Measurements from ENCODE around the gene AURKB. TPM values are rescaled to one million over a fixed set of nuclear protein-coding genes. Genes with fewer than 3 reads are reported as not detected.
A peak's percentile ranks its signal among the peaks of the same experiment; 100 is the strongest.
"Not testable (repeated sequence)": the region's sequence is repeated elsewhere in the genome, so short reads cannot be mapped to it uniquely, and the experiment has no call there.

Gene AURKB
- total RNA-seq, 1 donor from 2014 or later, result not detected

DNA sequence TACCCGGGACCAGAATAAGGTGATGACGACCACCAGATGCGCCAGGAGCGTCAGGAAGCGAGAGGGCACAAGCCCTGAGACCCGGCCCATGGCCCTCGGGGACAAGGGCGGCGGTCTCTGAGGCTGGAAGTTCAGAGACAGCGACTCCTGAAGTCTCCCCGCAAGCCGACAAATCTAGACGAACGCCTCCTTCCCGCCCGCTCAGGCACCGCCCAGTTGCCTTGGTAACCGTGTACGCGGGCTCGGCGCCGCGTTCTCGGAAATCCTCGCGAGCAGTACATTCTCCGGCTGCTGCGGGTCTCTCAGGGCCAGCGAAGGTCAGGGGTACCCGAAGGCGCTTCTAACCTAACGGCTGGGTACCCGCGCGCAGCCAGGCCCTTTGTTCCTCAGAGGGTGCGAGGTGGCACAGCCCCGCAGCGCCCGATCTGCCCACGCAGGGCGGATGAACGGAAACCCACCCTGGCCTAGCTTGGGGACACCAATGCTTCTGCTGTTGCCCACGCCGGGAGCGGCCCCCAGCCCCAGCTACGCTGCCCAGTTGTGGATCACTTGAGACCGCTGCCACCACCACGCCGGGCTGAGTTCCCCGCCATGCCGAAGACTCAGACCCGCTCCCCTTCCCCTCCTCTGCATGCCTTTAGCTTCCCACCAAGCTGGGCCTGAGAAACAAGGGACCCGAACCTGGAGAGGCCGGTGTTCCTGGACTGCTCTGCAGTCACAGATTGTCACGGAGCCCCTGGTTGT is 34.0 kb downstream of the AURKB start, which contains the start of gene TMEM107:
TMEM107 (minus strand) TSS at position 184 of the 744 bp plus-strand sequence; CDS start at position 90, 94 bp downstream.
- Histone ChIP-seq H3K4me1 (peaks cover 32% of the 10 kb centered on the region), H3K27ac (peak within 1 kb of the TSS; percentile 88), H3K9me3 (no peaks in the 10 kb centered on the region), H3K36me3 (no peaks in the 10 kb centered on the region), H3K27me3 (no peaks in the 10 kb centered on the region), H3K4me3 (peak within 1 kb of the TSS; percentile 52 to 58)
- peak; percentile 17 to 80 for TF ChIP-seq POLR2AphosphoS5 (IDR thresholded peaks at IDR 0.05; ENCODE audit: insufficient read depth in 1 of 2, low read depth in 1 of 2)
- TF ChIP-seq, protein P1, sequence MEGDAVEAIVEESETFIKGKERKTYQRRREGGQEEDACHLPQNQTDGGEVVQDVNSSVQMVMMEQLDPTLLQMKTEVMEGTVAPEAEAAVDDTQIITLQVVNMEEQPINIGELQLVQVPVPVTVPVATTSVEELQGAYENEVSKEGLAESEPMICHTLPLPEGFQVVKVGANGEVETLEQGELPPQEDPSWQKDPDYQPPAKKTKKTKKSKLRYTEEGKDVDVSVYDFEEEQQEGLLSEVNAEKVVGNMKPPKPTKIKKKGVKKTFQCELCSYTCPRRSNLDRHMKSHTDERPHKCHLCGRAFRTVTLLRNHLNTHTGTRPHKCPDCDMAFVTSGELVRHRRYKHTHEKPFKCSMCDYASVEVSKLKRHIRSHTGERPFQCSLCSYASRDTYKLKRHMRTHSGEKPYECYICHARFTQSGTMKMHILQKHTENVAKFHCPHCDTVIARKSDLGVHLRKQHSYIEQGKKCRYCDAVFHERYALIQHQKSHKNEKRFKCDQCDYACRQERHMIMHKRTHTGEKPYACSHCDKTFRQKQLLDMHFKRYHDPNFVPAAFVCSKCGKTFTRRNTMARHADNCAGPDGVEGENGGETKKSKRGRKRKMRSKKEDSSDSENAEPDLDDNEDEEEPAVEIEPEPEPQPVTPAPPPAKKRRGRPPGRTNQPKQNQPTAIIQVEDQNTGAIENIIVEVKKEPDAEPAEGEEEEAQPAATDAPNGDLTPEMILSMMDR (IDR thresholded peaks at IDR 0.05), result no peak
- peak in 1 of 2 donors; percentile 27 for TF ChIP-seq POLR2A (IDR thresholded peaks at IDR 0.05)
- no peak for DNase-seq (ENCODE audit: extremely low spot score in 2 of 2)
- intact Hi-C loops (cut with DNase I), result no loop called here

DNA sequence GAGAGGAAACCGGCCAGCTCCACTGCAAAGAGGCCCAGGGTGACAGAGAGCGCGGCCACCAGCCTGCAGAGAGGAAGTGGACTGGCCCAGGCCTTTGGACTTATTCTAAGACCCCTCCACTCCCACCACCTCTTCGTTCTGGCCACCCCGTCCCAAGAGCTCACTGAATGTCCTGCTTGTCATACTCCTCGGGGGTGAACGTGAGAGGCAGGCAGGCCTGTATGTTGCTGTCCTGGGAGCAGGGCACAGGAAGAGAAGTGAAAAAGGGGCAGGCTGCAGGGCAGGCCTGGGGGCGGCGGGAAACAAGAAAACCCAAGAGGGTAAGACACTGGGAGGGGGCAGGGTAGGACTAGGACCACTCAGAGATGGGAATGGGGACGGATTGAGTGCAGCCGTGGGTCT is 34.6 kb downstream of the AURKB start:
- no peaks in the 10 kb centered on the region for H3K9me3 ChIP-seq
- H3K4me3 ChIP-seq, result peak overlapping the region; percentile 52 to 58
- no peaks in the 10 kb centered on the region for H3K27me3 ChIP-seq
- H3K36me3 ChIP-seq, result no peaks in the 10 kb centered on the region
- intact Hi-C loops (cut with DNase I), result no loop called here
- peaks cover 32% of the 10 kb centered on the region for H3K4me1 ChIP-seq
- H3K27ac ChIP-seq, result peak overlapping the region; percentile 88
- DNase-seq (ENCODE audit: extremely low spot score in 2 of 2), result no peak
- TF ChIP-seq POLR2A (IDR thresholded peaks at IDR 0.05) (no peak), POLR2AphosphoS5 (IDR thresholded peaks at IDR 0.05; ENCODE audit: insufficient read depth in 1 of 2, low read depth in 1 of 2) (no peak)
- TF ChIP-seq, protein P1 (IDR thresholded peaks at IDR 0.05), result no peak

DNA sequence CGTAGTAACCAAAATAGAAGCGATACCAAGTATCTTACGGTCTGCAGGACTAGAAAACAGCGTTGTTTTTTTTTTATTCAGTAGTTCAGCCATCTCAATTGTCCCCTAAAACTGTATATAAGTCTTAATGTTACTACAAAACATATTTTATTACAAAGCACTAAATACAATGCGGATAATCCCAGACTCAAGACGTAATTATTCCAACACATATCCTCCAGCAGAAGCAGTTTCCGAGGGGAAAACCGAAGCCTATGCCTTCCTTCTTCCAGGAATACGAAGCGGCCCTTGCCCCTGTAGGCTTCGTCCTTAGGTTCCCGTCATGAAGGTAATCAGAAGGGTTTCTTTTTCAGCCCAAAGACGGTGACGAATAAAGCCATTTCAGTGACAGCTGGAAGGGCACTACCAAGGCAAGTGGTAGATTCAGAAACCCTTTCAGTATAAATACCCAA is 36.5 kb downstream of the AURKB start:
- Histone ChIP-seq H3K36me3 (no peaks in the 10 kb centered on the region), H3K4me3 (peak overlapping the region; percentile 18 to 39), H3K9me3 (no peaks in the 10 kb centered on the region), H3K4me1 (peaks cover 32% of the 10 kb centered on the region), H3K27me3 (no peaks in the 10 kb centered on the region), H3K27ac (peak overlapping the region; percentile 92)
- TF ChIP-seq, protein P1 (IDR thresholded peaks at IDR 0.05), result no peak
- TF ChIP-seq POLR2A (IDR thresholded peaks at IDR 0.05), result no peak
- no peak for TF ChIP-seq POLR2AphosphoS5 (IDR thresholded peaks at IDR 0.05; ENCODE audit: insufficient read depth in 1 of 2, low read depth in 1 of 2)
- no peak for DNase-seq (ENCODE audit: extremely low spot score in 2 of 2)
- intact Hi-C loops (cut with DNase I), result no loop called here

DNA sequence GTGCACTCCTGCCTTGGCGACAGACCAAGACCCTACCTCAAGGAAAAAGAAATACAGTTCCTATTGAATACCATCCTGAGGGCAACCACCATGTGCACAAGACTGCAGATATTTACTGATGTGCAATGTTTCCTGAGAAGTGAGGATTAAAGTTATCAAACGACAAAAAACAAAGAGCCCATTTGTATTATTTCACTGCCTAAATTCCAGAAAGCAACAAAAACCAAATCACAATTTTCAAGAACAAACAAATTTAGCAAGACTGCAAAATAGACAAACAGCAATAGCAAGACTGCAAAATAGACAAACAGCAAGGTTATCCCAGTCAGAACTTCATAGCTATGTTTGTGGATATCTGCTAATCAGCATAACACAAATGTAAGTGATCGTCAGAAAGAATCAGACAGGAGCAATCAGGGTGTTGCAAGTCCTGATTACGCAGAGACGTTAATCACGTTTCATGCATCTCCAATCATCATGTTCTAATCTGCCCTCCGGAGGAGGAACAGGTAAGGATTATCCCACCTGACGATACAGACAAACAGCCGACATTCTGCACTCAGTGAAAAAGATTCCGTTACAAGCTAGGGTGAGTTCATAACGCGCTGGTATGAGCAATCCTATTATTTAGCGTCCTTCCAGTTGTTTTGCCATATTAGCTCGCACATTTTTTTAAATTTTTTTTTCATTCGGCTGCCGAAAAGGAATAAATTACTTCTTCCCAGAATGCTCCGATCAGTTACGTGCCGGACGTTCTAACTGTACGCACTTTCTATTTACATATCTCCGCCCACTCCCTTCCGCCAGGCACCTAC is 37.1 kb downstream of the AURKB start:
- H3K27ac ChIP-seq, result peak overlapping the region; percentile 92
- no peaks in the 10 kb centered on the region for H3K27me3 ChIP-seq
- TF ChIP-seq POLR2A (IDR thresholded peaks at IDR 0.05) (peak; percentile 96 to 99), POLR2AphosphoS5 (IDR thresholded peaks at IDR 0.05; ENCODE audit: insufficient read depth in 1 of 2, low read depth in 1 of 2) (peak; percentile 60 to 98)
- TF ChIP-seq, protein P1 (IDR thresholded peaks at IDR 0.05), result no peak
- no peaks in the 10 kb centered on the region for H3K9me3 ChIP-seq
- DNase-seq (ENCODE audit: extremely low spot score in 2 of 2), result no peak
- H3K36me3 ChIP-seq, result no peaks in the 10 kb centered on the region
- H3K4me3 ChIP-seq, result peak overlapping the region; percentile 18 to 39
- intact Hi-C loops (cut with DNase I), result no loop called here
- H3K4me1 ChIP-seq, result peaks cover 32% of the 10 kb centered on the region

DNA sequence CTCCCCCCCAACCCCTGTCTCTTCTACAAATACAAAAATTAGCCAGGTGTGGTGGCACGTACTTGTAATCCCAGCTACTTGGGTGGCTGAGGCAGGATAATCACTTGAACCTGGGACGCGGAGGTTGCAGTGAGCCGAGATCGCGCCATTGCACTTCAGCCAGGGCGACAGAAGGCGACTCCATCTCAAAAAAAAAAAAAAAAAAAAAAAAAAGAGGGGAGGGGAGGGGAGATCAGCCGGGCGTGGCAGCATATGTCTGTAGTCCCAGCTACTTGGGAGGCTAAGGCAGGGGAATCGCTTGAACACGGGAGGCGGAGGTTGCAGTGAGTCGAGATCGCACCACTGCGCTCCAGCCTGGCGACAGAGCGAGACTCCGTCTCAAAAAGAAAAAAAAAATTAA is 40.2 kb downstream of the AURKB start:
- H3K4me1 ChIP-seq, result peaks cover 14% of the 10 kb centered on the region
- H3K36me3 ChIP-seq; H3K9me3 ChIP-seq; H3K27ac ChIP-seq; H3K4me3 ChIP-seq; DNase-seq (ENCODE audit: extremely low spot score in 2 of 2); intact Hi-C loops (cut with DNase I); H3K27me3 ChIP-seq: not testable (repeated sequence)

Measured in vagina (tissue), 2 donors.